K562 (cell line): ENCODE data around the gene C6orf62. TPM values are rescaled to one million over a fixed set of nuclear protein-coding genes. Genes with fewer than 3 reads are reported as not detected.

Source experiments
- ARID3B ChIP-seq: fragments of 250-450 bp; sonication (Bioruptor Pico); IDR thresholded peaks from 2 replicates; pipeline ENCODE4 v1.4.0; 2020; ENCODE audit warnings: borderline replicate concordance
- BACH1 ChIP-seq: fragments of 200-800 bp; sonication (Bioruptor generic); IDR thresholded peaks from 2 replicates; pipeline ENCODE4 v1.6.1; 2016; ENCODE audit warnings: missing genetic modification characterization, missing compliant biosample characterization
- CC2D1A ChIP-seq: fragments of 450-650 bp; IDR thresholded peaks from 2 replicates; pipeline ENCODE4 v1.6.1; 2017; ENCODE audit warnings: mild to moderate bottlenecking
- CTBP1 ChIP-seq: fragments of 450-650 bp; IDR thresholded peaks from 2 replicates; pipeline ENCODE4 v1.6.1; 2016; ENCODE audit warnings: borderline replicate concordance
- GABPB1 ChIP-seq: sonication (generic); formaldehyde crosslinking; IDR thresholded peaks from 2 replicates; pipeline ENCODE4 v1.8.0; 2022; ENCODE audit warnings: mild to moderate bottlenecking, missing genetic modification reagents
- JUNB ChIP-seq: fragments of 450-650 bp; formaldehyde crosslinking; conservative IDR thresholded peaks from 2 replicates; pipeline ENCODE4 v1.4.0; 2020; ENCODE audit warnings: mild to moderate bottlenecking
- POLR2H ChIP-seq: IDR thresholded peaks from 2 replicates; pipeline ENCODE4 v1.6.1; 2016; ENCODE audit warnings: missing genetic modification characterization, low read depth, mild to moderate bottlenecking, control low read depth, missing compliant biosample characterization, moderate library complexity
- PPARD ChIP-seq: fragments of 250-450 bp; sonication (Bioruptor Pico); IDR thresholded peaks from 2 replicates; pipeline ENCODE4 v1.8.0; 2022; ENCODE audit warnings: inconsistent platforms, mild to moderate bottlenecking, moderate library complexity
- RBM15 ChIP-seq: fragments of 200-400 bp; formaldehyde crosslinking; IDR thresholded peaks from 2 replicates; pipeline ENCODE4 v1.6.1; 2018; ENCODE audit warnings: mild to moderate bottlenecking, low read length, moderate library complexity; ENCODE audit not compliant: insufficient read depth
- SMAD3 ChIP-seq: fragments of 450-650 bp; formaldehyde crosslinking; conservative IDR thresholded peaks from 2 replicates; pipeline ENCODE4 v1.4.0; 2020; ENCODE audit warnings: mild to moderate bottlenecking
- SMAD4 ChIP-seq: fragments of 250-450 bp; sonication (Bioruptor Pico); conservative IDR thresholded peaks from 2 replicates; pipeline ENCODE4 v1.8.0; 2021; ENCODE audit warnings: inconsistent platforms, mild to moderate bottlenecking, moderate library complexity
- SMARCB1 ChIP-seq: IDR thresholded peaks from 2 replicates; pipeline ENCODE4 v1.6.1; 2011; ENCODE audit warnings: improper control_type of control experiment, low read depth; ENCODE audit not compliant: insufficient read length
- TRIM28 ChIP-seq: fragments of 450-650 bp; IDR thresholded peaks from 2 replicates; pipeline ENCODE4 v1.6.1; 2017
- ZNF175 ChIP-seq: fragments of 200-800 bp; sonication (Bioruptor generic); IDR thresholded peaks from 2 replicates; pipeline ENCODE4 v1.6.1; 2016; ENCODE audit warnings: low read depth, mild to moderate bottlenecking, missing genetic modification characterization, missing compliant biosample characterization
- ZNF197 ChIP-seq: fragments of 200-800 bp; sonication (Bioruptor generic); IDR thresholded peaks from 2 replicates; pipeline ENCODE4 v1.6.1; 2016; ENCODE audit warnings: low read depth, missing genetic modification characterization, missing compliant biosample characterization
- ZNF239 ChIP-seq: fragments of 250-450 bp; sonication (Bioruptor Pico); IDR thresholded peaks from 2 replicates; pipeline ENCODE4 v1.4.0; 2020; ENCODE audit warnings: mild to moderate bottlenecking
- ZNF639 ChIP-seq, 2 experiments: fragments of 200-800 bp in 1 of 2; sonication (Bioruptor generic) in 1 of 2; sonication (generic) in 1 of 2; formaldehyde crosslinking in 1 of 2; IDR thresholded peaks in 1 of 2; conservative IDR thresholded peaks in 1 of 2; 2 replicates each; pipeline versions ENCODE4 v1.5.0 to v1.6.1; 2016 to 2020; ENCODE audit warnings: missing compliant biosample characterization in 1 of 2, missing genetic modification characterization in 1 of 2, missing genetic modification reagents in 1 of 2
- polyA plus RNA-seq, 8 experiments: library from polyadenylated mRNA; depleted of rRNA in 4 of 8; stranded (reverse) in 5 of 8; unstranded in 3 of 8; fragments of >200 nt; fragmentation: Nextera tagmentation in 2 of 8; fragmentation: Illumina TruSeq in 1 of 8; extraction: Ambion mirVana in 2 of 8; extraction: Trizol in 1 of 8; gene quantifications; 2 replicates each; pipeline versions ENCODE4 v1.2.1 to v1.2.3, GENCODE V29; 2011 to 2014; ENCODE audit warnings: inconsistent platforms in 1 of 8, missing spikeins in 1 of 8
- total RNA-seq, 7 experiments: library from RNA; depleted of rRNA in 6 of 7; stranded (reverse); fragments of >200 nt in 6 of 7; fragmentation: Illumina TruSeq in 2 of 7; extraction: Trizol in 2 of 7; gene quantifications; 2 replicates each; pipeline versions ENCODE4 v1.2.1 to v1.2.3, GENCODE V29; 2011 to 2021; ENCODE audit warnings: low replicate concordance in 1 of 7
- TF ChIP-seq, protein P1 (sequence below): fragments of 250-450 bp; sonication (Bioruptor Pico); IDR thresholded peaks from 2 replicates; pipeline ENCODE4 v1.4.0; 2020; ENCODE audit warnings: mild to moderate bottlenecking, moderate library complexity, borderline replicate concordance

C6orf62 gene
- total and polyA plus RNA-seq, 9 of the 15 experiments (the other 6 are each of a cell fraction or from before 2014, with no cell fraction given), result 48.5 to 579 (median 111) TPM

DNA sequence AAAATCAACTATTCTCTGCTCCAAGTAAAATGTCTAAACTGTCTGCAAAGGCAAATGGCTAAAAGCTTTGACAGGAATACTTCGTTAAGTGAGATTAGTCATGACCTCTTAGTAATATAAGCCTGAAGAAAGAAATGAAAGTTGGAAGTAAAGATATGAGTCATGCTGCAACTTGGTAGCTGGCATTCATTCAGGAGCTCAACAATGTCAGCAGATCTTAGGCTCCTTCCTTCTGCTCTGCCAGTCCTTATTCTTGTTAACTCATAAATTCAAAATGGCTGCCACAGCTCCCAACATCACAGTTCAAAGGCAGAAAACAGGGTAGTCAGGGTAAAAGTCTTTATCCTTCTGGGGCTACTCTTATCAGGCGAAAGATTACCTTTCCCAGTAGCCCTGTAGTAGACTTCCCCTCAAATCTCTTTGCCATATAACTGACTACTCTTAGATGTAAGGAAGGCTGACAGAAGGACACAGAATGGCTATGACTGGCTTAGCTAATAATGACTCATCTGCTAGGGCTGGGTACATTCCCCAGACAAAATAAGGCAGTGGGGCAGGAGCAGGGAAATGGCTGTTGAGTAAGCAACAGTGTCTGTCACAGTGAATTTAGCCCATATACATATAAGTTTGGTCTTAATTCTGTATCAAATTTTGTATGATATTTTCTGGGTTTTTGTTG lies 24.4 kb upstream of the C6orf62 start (continued):
- TF ChIP-seq CTBP1, result 0 out of 2 replicates have a peak, but pooled peaks have one; percentile 26
- TF ChIP-seq SMAD3 (CRISPR knock-in tag), result no peak
- no peak for TF ChIP-seq SMARCB1
- TF ChIP-seq PPARD (CRISPR knock-in tag), result no peak
- peak; percentile 76; the same call in 1 of the 2 replicates for TF ChIP-seq BACH1 (tag)
- peak in 1 of 2 experiments; percentile 83; a peak in 2 of 4 replicates for TF ChIP-seq ZNF639 (CRISPR knock-in tag; conservative IDR thresholded peaks at IDR 0.05 in 1 of 2, IDR thresholded peaks at IDR 0.05 in 1 of 2)
- TF ChIP-seq CC2D1A, result no peak
- 0 out of 2 replicates have a peak, but pooled peaks have one; percentile 83 for TF ChIP-seq ZNF175 (CRISPR knock-in tag)
- TF ChIP-seq GABPB1 (CRISPR knock-in tag), result peak; percentile 34; the same call in 1 of the 2 replicates
- TF ChIP-seq ZNF197 (CRISPR knock-in tag), result 0 out of 2 replicates have a peak, but pooled peaks have one; percentile 53
- TF ChIP-seq, protein P1, sequence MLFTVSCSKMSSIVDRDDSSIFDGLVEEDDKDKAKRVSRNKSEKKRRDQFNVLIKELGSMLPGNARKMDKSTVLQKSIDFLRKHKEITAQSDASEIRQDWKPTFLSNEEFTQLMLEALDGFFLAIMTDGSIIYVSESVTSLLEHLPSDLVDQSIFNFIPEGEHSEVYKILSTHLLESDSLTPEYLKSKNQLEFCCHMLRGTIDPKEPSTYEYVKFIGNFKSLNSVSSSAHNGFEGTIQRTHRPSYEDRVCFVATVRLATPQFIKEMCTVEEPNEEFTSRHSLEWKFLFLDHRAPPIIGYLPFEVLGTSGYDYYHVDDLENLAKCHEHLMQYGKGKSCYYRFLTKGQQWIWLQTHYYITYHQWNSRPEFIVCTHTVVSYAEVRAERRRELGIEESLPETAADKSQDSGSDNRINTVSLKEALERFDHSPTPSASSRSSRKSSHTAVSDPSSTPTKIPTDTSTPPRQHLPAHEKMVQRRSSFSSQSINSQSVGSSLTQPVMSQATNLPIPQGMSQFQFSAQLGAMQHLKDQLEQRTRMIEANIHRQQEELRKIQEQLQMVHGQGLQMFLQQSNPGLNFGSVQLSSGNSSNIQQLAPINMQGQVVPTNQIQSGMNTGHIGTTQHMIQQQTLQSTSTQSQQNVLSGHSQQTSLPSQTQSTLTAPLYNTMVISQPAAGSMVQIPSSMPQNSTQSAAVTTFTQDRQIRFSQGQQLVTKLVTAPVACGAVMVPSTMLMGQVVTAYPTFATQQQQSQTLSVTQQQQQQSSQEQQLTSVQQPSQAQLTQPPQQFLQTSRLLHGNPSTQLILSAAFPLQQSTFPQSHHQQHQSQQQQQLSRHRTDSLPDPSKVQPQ, result no peak
- no peak for TF ChIP-seq RBM15
- TF ChIP-seq JUNB (CRISPR knock-in tag), result peak; percentile 55; the same call in 1 of the 2 replicates
- TF ChIP-seq TRIM28, result no peak
- no peak for TF ChIP-seq POLR2H (tag)
- TF ChIP-seq ARID3B (CRISPR knock-in tag), result no peak
- TF ChIP-seq ZNF239 (CRISPR knock-in tag), result no peak
- 0 out of 2 replicates have a peak, but pooled peaks have one; percentile 55 for TF ChIP-seq SMAD4 (CRISPR knock-in tag)
